Gastroesophageal sphincter (tissue), 3 donors: ENCODE results near the gene COX19.

ENCODE experiments used
- EP300 ChIP-seq: sonication (generic); formaldehyde crosslinking; IDR thresholded peaks from one replicate; pipeline ENCODE4 v1.6.1; 2017; ENCODE audit warnings: antibody characterized with exemption, mild to moderate bottlenecking
- POLR2A ChIP-seq, 2 donors: fragments of 450-650 bp; IDR thresholded peaks; one replicate each; pipeline ENCODE4 v1.6.1; 2017; ENCODE audit warnings: antibody characterized with exemption in 2 of 2, mild to moderate bottlenecking in 2 of 2, moderate library complexity in 1 of 2
- POLR2AphosphoS5 ChIP-seq: sonication (generic); formaldehyde crosslinking; IDR thresholded peaks from one replicate; pipeline ENCODE4 v1.6.1; 2017; ENCODE audit warnings: antibody characterized with exemption
- TF ChIP-seq, protein P1 (sequence below), 4 experiments: fragments of 200-600 bp in 2 of 4; fragments of 450-650 bp in 2 of 4; sonication (generic) in 1 of 4; IDR thresholded peaks; one replicate each; pipeline ENCODE4 v1.5.1; 2017 to 2019; ENCODE audit warnings: antibody characterized with exemption in 4 of 4, mild to moderate bottlenecking in 2 of 4, moderate library complexity in 2 of 4

DNA sequence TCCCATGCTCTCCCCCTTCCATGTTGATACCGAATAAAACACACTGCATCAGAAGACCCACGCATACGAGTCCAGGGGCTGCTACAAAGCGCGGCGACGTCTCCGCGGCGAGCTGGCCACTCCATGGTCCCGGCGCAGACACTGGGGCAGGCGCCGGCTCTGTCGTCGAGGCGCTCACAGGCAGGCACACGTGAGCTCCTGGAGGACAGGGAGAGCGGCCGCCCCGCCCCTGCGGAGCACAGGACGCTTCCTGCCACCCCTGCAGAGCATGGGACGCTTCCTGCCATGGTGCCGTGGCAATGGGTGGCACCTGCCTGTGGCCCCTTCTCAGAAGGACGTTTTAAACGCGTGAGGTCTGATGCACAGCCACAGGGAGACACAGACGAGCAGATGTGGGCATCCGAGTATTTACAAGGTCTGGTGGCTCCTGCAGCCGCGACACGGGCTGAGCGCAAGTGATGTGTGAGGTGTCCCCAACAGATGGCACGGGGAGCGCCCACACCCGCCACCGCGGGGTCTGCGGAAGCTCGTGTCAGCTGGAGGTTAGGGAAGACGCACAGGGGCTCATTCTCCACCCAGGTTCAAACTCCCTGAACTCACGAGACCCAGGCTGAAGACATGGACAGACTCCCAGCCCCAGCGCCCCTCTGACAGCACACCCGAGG is 47.6 kb upstream of the COX19 start:
- TF ChIP-seq, protein P1, sequence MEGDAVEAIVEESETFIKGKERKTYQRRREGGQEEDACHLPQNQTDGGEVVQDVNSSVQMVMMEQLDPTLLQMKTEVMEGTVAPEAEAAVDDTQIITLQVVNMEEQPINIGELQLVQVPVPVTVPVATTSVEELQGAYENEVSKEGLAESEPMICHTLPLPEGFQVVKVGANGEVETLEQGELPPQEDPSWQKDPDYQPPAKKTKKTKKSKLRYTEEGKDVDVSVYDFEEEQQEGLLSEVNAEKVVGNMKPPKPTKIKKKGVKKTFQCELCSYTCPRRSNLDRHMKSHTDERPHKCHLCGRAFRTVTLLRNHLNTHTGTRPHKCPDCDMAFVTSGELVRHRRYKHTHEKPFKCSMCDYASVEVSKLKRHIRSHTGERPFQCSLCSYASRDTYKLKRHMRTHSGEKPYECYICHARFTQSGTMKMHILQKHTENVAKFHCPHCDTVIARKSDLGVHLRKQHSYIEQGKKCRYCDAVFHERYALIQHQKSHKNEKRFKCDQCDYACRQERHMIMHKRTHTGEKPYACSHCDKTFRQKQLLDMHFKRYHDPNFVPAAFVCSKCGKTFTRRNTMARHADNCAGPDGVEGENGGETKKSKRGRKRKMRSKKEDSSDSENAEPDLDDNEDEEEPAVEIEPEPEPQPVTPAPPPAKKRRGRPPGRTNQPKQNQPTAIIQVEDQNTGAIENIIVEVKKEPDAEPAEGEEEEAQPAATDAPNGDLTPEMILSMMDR (IDR thresholded peaks at IDR 0.05): no peak
- TF ChIP-seq POLR2AphosphoS5 (no peak), POLR2A (IDR thresholded peaks at IDR 0.05) (no peak), EP300 (no peak)
